ELR (cell line): Measurements from ENCODE around the gene GPR161.

Source experiments
- DNase-seq: peaks from one replicate; pipeline ENCODE4 v3.0.0-alpha.2; 2015; ENCODE audit warnings: low read depth

GPR161 gene

GRCh38 chr1:168031627-168032026 is 105.1 kb downstream of the GPR161 start:
- no peak for DNase-seq

GRCh38 chr1:168031198-168031597 is 105.5 kb downstream of the GPR161 start:
- DNase-seq: no peak
